H1 (cell line): Measurements from ENCODE around the gene AOPEP. TPM values are rescaled to one million over a fixed set of nuclear protein-coding genes. Genes with fewer than 3 reads are reported as not detected.

Experiments
- CHD7 ChIP-seq: fragments of 300-600 bp; sonication (generic); IDR thresholded peaks from 2 replicates; pipeline ENCODE4 v1.7.1; 2012; ENCODE audit warnings: low read length, moderate library complexity, mild to moderate bottlenecking, inconsistent platforms; ENCODE audit not compliant: insufficient replicate concordance
- CTBP2 ChIP-seq: IDR thresholded peaks from 2 replicates; pipeline ENCODE4 v1.7.0; 2011; ENCODE audit warnings: borderline replicate concordance, mild to moderate bottlenecking, moderate library complexity, mixed read lengths, low read length; ENCODE audit not compliant: insufficient read depth, insufficient read length
- EP300 ChIP-seq, 2 experiments: IDR thresholded peaks; 1 replicate in 1 of 2; 2 replicates in 1 of 2; pipeline ENCODE4 v1.6.1; 2011 to 2012; ENCODE audit warnings: low read depth in 2 of 2, low read length in 2 of 2, mild to moderate bottlenecking in 2 of 2, borderline replicate concordance in 1 of 2, inconsistent platforms in 1 of 2, moderate library complexity in 1 of 2
- GABPA ChIP-seq: IDR thresholded peaks from 2 replicates; pipeline ENCODE4 v1.6.1; 2011; ENCODE audit warnings: mild to moderate bottlenecking, low read length, moderate library complexity, borderline replicate concordance; ENCODE audit not compliant: insufficient read depth
- KDM1A ChIP-seq: fragments of 200-600, 300-600 bp; sonication (generic); IDR thresholded peaks from 2 replicates; pipeline ENCODE4 v1.7.1; 2016; ENCODE audit warnings: mild to moderate bottlenecking, low read length, borderline replicate concordance
- KDM5A ChIP-seq: fragments of 200-600 bp; IDR thresholded peaks from 2 replicates; pipeline ENCODE4 v1.7.1; 2012; ENCODE audit warnings: mild to moderate bottlenecking, low read length, inconsistent platforms, mixed read lengths
- MAFK ChIP-seq: IDR thresholded peaks from 2 replicates; pipeline ENCODE4 v1.6.1; 2012; ENCODE audit warnings: low read depth, mild to moderate bottlenecking, improper control_type of control experiment, low read length
- SUZ12 ChIP-seq: fragments of 200-600 bp; sonication (generic); IDR thresholded peaks from 2 replicates; pipeline ENCODE4 v1.6.1; 2012; ENCODE audit warnings: mild to moderate bottlenecking, inconsistent platforms, low read length, moderate library complexity, mixed read lengths
- polyA plus RNA-seq, 7 experiments: library from polyadenylated mRNA; depleted of rRNA in 3 of 7; stranded (reverse) in 5 of 7; unstranded in 2 of 7; fragments of >200 nt in 5 of 7; fragments of 200-250 nt in 2 of 7; gene quantifications; 1 replicate in 5 of 7; 2 replicates in 1 of 7; 4 replicates in 1 of 7; pipeline versions ENCODE4 v1.2.1 to v1.2.3, GENCODE V29; 2011 to 2013; ENCODE audit warnings: missing spikeins in 2 of 7, mixed read lengths in 2 of 7
- total RNA-seq: library from RNA; stranded (reverse); fragmentation: NEBNext Ultra II Directional; extraction: Animal tissue kit (Norgen Biotek cat#: 25700); gene quantifications from 2 replicates; pipeline ENCODE4 v1.2.1, GENCODE V29; 2021

AOPEP gene
- total and polyA plus RNA-seq, 2 of the 8 experiments (the other 6 are each of a cell fraction or from before 2014, with no cell fraction given), result 6.1 to 14.3 TPM

GRCh38 chr9:94927762-94928670 lies 201.5 kb downstream of the AOPEP start (continued):
- TF ChIP-seq CHD7, result no peak
- TF ChIP-seq KDM1A, result no peak
- TF ChIP-seq CTBP2, result no peak
- no peak for TF ChIP-seq KDM5A
- no peak for TF ChIP-seq GABPA
- no peak for TF ChIP-seq MAFK
- no peak for TF ChIP-seq SUZ12
- no peak for TF ChIP-seq EP300 (IDR thresholded peaks at IDR 0.05; ENCODE audit: borderline replicate concordance in 1 of 2, low read depth in 2 of 2, low read length in 2 of 2)
